Astrocyte (in vitro differentiated cells and primary cell): ENCODE measurements around the gene KIF21B. TPM values are rescaled to one million over a fixed set of nuclear protein-coding genes. Genes with fewer than 3 reads are reported as not detected.

Source experiments
- DNase-seq: peaks from one replicate; pipeline ENCODE4 v3.0.0-alpha.2; 2010; ENCODE audit warnings: low read depth
- FAIRE-seq: peaks from 2 replicates; lab custom pipeline; 2011; peaks lifted over from hg19 to GRCh38; lab: Jason Lieb, UNC
- H2AFZ ChIP-seq: 2 replicates; pipeline ENCODE4 v1.6.0; 2012; ENCODE audit warnings: low read depth, low read length, inconsistent platforms
- H3K27ac ChIP-seq: 2 replicates; pipeline ENCODE4 v1.5.1; 2011; ENCODE audit warnings: low read depth, low read length, inconsistent platforms
- H3K27me3 ChIP-seq: 2 replicates; pipeline ENCODE4 v1.6.0; 2011; ENCODE audit warnings: low read length, inconsistent platforms; ENCODE audit not compliant: insufficient read depth
- H3K36me3 ChIP-seq: 2 replicates; pipeline ENCODE4 v1.5.1; 2011; ENCODE audit warnings: low read length, inconsistent platforms; ENCODE audit not compliant: insufficient read depth
- H3K4me1 ChIP-seq: 2 replicates; pipeline ENCODE4 v1.5.1; 2011; ENCODE audit warnings: low read length, inconsistent platforms; ENCODE audit not compliant: insufficient read depth
- H3K4me2 ChIP-seq: 2 replicates; pipeline ENCODE4 v1.6.0; 2012; ENCODE audit warnings: low read length, inconsistent platforms
- H3K4me3 ChIP-seq: 2 replicates; pipeline ENCODE4 v1.5.1; 2011; ENCODE audit warnings: low read depth, mild to moderate bottlenecking, low read length, inconsistent platforms; ENCODE audit not compliant: insufficient read depth
- H3K79me2 ChIP-seq: 2 replicates; pipeline ENCODE4 v1.6.0; 2012; ENCODE audit warnings: mild to moderate bottlenecking, low read length, inconsistent platforms; ENCODE audit not compliant: insufficient read depth
- H3K9ac ChIP-seq: 2 replicates; pipeline ENCODE4 v1.6.0; 2012; ENCODE audit warnings: mild to moderate bottlenecking, low read length, inconsistent platforms
- H3K9me3 ChIP-seq: 2 replicates; pipeline ENCODE4 v1.5.1; 2012; ENCODE audit warnings: low read depth, mild to moderate bottlenecking, low read length, inconsistent platforms; ENCODE audit not compliant: insufficient read depth
- H4K20me1 ChIP-seq: 2 replicates; pipeline ENCODE4 v1.6.0; 2012; ENCODE audit warnings: low read length, inconsistent platforms; ENCODE audit not compliant: insufficient read depth
- H3K27ac Mint-ChIP-seq: one replicate; pipeline ENCODE4 v1.8.0; 2021; ENCODE audit warnings: mild to moderate bottlenecking, mixed read lengths; ENCODE audit not compliant: unreplicated experiment
- H3K27me3 Mint-ChIP-seq: one replicate; pipeline ENCODE4 v1.8.0; 2021; ENCODE audit warnings: low read depth, mixed read lengths; ENCODE audit not compliant: unreplicated experiment
- H3K36me3 Mint-ChIP-seq: one replicate; pipeline ENCODE4 v1.8.0; 2021; ENCODE audit warnings: low read depth, mixed read lengths; ENCODE audit not compliant: unreplicated experiment
- H3K4me1 Mint-ChIP-seq: one replicate; pipeline ENCODE4 v1.8.0; 2021; ENCODE audit warnings: low read depth, mixed read lengths; ENCODE audit not compliant: unreplicated experiment
- H3K4me3 Mint-ChIP-seq: one replicate; pipeline ENCODE4 v1.8.0; 2021; ENCODE audit warnings: mild to moderate bottlenecking, moderate library complexity, mixed read lengths; ENCODE audit not compliant: unreplicated experiment
- H3K9me3 Mint-ChIP-seq: one replicate; pipeline ENCODE4 v1.8.0; 2021; ENCODE audit warnings: mild to moderate bottlenecking, mixed read lengths; ENCODE audit not compliant: unreplicated experiment
- CTCF ChIP-seq: IDR thresholded peaks from 2 replicates; pipeline ENCODE4 v1.5.1; 2011; ENCODE audit warnings: low read depth, mild to moderate bottlenecking, inconsistent platforms, low read length, moderate library complexity; ENCODE audit not compliant: insufficient read depth
- EZH2 ChIP-seq: IDR thresholded peaks from 2 replicates; pipeline ENCODE4 v1.6.1; 2012; ENCODE audit warnings: mild to moderate bottlenecking, low read length, inconsistent platforms; ENCODE audit not compliant: insufficient read depth
- total RNA-seq: library from RNA; stranded (reverse); gene quantifications from 2 replicates; pipeline ENCODE4 v1.2.1, GENCODE V29; 2021

The KIF21B gene
- total RNA-seq, 1 donor from 2014 or later = 4.7 TPM

- H3K4me1 Mint-ChIP-seq = peaks cover 6% of the 10 kb centered on the region
- FAIRE-seq (no peak), DNase-seq (peak; percentile 40)
- Histone ChIP-seq H3K9ac (no peak overlapping the region), H3K27ac (no peak overlapping the region), H3K79me2 (no peaks in the 10 kb centered on the region), H3K9me3 (no peaks in the 10 kb centered on the region), H2AFZ (no peak overlapping the region), H3K27me3 (no peaks in the 10 kb centered on the region), H4K20me1 (no peaks in the 10 kb centered on the region), H3K36me3 (no peaks in the 10 kb centered on the region), H3K4me3 (no peak overlapping the region), H3K4me2 (no peak overlapping the region), H3K4me1 (no peaks in the 10 kb centered on the region)
- H3K27ac Mint-ChIP-seq = no peak overlapping the region
- H3K4me3 Mint-ChIP-seq = no peak overlapping the region
- no peaks in the 10 kb centered on the region for H3K36me3 Mint-ChIP-seq
- TF ChIP-seq EZH2 (no peak), CTCF (no peak)
- H3K9me3 Mint-ChIP-seq = peaks cover 3% of the 10 kb centered on the region
- peaks cover 16% of the 10 kb centered on the region for H3K27me3 Mint-ChIP-seq
These were observed 97.7 kb downstream of the KIF21B start for GRCh38 chr1:200925831-200926230.

GRCh38 chr1:200923601-200924000, 99.9 kb downstream of the KIF21B start:
- Histone ChIP-seq H4K20me1 (no peaks in the 10 kb centered on the region), H3K4me1 (no peaks in the 10 kb centered on the region), H3K79me2 (no peaks in the 10 kb centered on the region), H3K9me3 (no peaks in the 10 kb centered on the region), H3K4me2 (peak overlapping the region; percentile 26), H2AFZ (no peak overlapping the region), H3K36me3 (no peaks in the 10 kb centered on the region), H3K4me3 (no peak overlapping the region), H3K9ac (no peak overlapping the region), H3K27me3 (no peaks in the 10 kb centered on the region), H3K27ac (no peak overlapping the region)
- peak; percentile 12 for DNase-seq
- H3K36me3 Mint-ChIP-seq = no peaks in the 10 kb centered on the region
- H3K4me1 Mint-ChIP-seq = peaks cover 6% of the 10 kb centered on the region
- H3K27ac Mint-ChIP-seq = no peak overlapping the region
- FAIRE-seq = no peak
- TF ChIP-seq CTCF (no peak), EZH2 (no peak)
- peaks cover 6% of the 10 kb centered on the region for H3K27me3 Mint-ChIP-seq
- no peaks in the 10 kb centered on the region for H3K9me3 Mint-ChIP-seq
- H3K4me3 Mint-ChIP-seq = no peak overlapping the region

GRCh38 chr1:200922406-200922805, 101.1 kb downstream of the KIF21B start:
- Histone ChIP-seq H3K4me2 (no peak overlapping the region), H3K4me1 (no peaks in the 10 kb centered on the region), H3K4me3 (no peak overlapping the region), H3K9me3 (no peaks in the 10 kb centered on the region), H2AFZ (no peak overlapping the region), H3K27me3 (no peaks in the 10 kb centered on the region), H3K9ac (no peak overlapping the region), H3K36me3 (no peaks in the 10 kb centered on the region), H4K20me1 (no peaks in the 10 kb centered on the region), H3K79me2 (no peaks in the 10 kb centered on the region), H3K27ac (no peak overlapping the region)
- no peak for DNase-seq
- TF ChIP-seq EZH2 (no peak), CTCF (no peak)
- FAIRE-seq = no peak
- H3K4me1 Mint-ChIP-seq = peaks cover 10% of the 10 kb centered on the region
- no peaks in the 10 kb centered on the region for H3K9me3 Mint-ChIP-seq
- peaks cover 5% of the 10 kb centered on the region for H3K27me3 Mint-ChIP-seq
- no peak overlapping the region for H3K27ac Mint-ChIP-seq
- H3K36me3 Mint-ChIP-seq = no peaks in the 10 kb centered on the region
- no peak overlapping the region for H3K4me3 Mint-ChIP-seq
